ENCODE results near the gene ZNF609. TPM values are rescaled to one million over a fixed set of nuclear protein-coding genes. Genes with fewer than 3 reads are reported as not detected.

ZNF609 gene
- total and polyA plus RNA-seq, 4 donors, result 5.4 to 46.7 (median 23.6) TPM

DNA sequence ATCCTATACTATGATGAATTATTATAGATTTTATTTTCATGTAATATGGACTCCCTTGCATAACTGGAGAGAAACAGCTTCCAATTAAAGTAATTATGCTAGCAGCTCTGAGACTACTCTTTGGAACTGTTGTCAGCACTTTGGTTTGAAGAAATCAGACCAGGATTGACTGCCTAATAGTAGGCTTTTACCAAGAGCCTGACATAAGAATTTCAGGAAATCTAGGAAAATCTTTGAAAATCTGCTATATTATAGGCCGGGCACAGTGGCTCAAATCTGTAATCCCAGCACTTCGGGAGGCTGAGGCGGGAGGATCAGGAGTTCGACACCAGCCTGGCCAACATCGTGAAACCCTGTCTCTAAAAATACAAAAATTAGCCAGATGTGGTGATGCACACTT lies 62.9 kb downstream of the ZNF609 start:
- Histone ChIP-seq H3K9me3 (ENCODE audit: control insufficient read depth, low read length) (no peaks in the 10 kb centered on the region), H3K27me3 (ENCODE audit: control insufficient read depth in 1 of 2, insufficient read depth in 2 of 2, low read length in 1 of 2) (no peaks in the 10 kb centered on the region), H3K36me3 (ENCODE audit: control insufficient read depth in 1 of 2, insufficient read depth in 2 of 2, low read length in 1 of 2) (no peaks in the 10 kb centered on the region), H3K4me3 (ENCODE audit: low read length in 2 of 2) (no peak overlapping the region), H3K4me1 (ENCODE audit: control insufficient read depth in 1 of 2, insufficient read depth in 2 of 2, low read length in 2 of 2) (peaks cover 3% of the 10 kb centered on the region in 2 donors), H3K27ac (ENCODE audit: low read depth in 1 of 2, low read length in 2 of 2) (no peak overlapping the region)
- ATAC-seq (ENCODE audit: low FRiP score) (no peak), DNase-seq (no peak)
- intact Hi-C loops (cut with DNase I), result no loop called here
- 96 to 97% methylated on average over 5 of the region's 5 CpGs for WGBS, 2 donors

DNA sequence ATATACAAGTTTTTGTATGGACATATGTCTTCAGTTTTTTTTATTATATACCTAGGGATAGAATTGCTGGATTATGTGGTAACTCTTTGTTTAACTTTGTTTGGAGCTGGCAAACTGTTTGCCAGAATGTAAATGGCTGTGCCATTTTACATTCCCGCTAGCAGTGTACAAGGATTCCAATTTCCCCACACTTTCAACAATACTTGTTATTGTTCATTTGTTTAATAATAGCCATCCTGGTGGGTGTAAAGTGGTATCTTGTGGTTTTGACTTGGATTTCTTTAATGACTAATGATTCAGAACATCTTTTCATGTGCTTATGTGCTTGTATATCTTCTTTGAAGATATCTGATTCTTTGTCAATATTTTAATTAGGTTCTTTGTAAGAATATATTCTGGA lies 64.4 kb downstream of the ZNF609 start:
- Histone ChIP-seq H3K27me3 (ENCODE audit: control insufficient read depth in 1 of 2, insufficient read depth in 2 of 2, low read length in 1 of 2) (no peaks in the 10 kb centered on the region), H3K36me3 (ENCODE audit: control insufficient read depth in 1 of 2, insufficient read depth in 2 of 2, low read length in 1 of 2) (no peaks in the 10 kb centered on the region), H3K27ac (ENCODE audit: low read depth in 1 of 2, low read length in 2 of 2) (no peak overlapping the region), H3K4me3 (ENCODE audit: low read length in 2 of 2) (no peak overlapping the region), H3K4me1 (ENCODE audit: control insufficient read depth in 1 of 2, insufficient read depth in 2 of 2, low read length in 2 of 2) (peaks cover 3% of the 10 kb centered on the region in 2 donors), H3K9me3 (ENCODE audit: control insufficient read depth, low read length) (no peaks in the 10 kb centered on the region)
- DNase-seq (no peak), ATAC-seq (ENCODE audit: low FRiP score) (no peak)
- intact Hi-C loops (cut with DNase I), result no loop called here
- 89 to 99% methylated on average over 1 of the region's 1 CpG for WGBS, 2 donors

DNA sequence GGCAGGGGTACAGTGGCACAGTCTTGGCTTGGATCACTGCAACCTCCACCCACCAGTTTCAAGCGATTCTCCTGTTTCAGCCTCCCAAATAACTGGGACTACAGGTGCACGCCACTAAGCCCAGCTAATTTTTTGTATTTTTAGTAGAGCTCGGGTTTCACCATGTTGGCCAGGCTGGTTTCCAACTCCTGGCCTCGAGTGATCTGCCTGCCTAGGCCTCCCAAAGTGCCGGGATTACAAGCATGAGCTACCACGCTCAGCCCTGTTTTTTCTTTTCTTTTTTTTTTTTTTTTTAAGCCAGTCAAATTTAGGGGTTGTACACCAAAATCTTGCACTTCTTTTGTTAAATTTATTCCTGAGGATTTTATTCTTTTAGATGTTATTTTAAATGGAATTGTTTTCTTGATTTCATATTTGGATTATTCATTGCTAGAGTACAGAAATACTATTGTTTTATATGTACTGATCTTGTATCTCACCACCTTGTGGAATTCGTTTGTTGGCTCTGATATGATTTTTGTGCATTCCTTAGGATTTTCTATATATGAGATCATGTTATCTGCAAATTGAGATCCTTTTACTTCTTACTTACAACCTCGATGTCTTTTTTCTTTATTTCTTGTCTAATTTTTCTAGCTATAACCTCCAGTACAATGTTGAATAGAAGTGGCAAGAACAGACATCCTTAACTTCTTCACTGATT lies 65.6 kb downstream of the ZNF609 start:
- H3K9me3 ChIP-seq (ENCODE audit: control insufficient read depth, low read length), result no peaks in the 10 kb centered on the region
- no peak overlapping the region for H3K27ac ChIP-seq (ENCODE audit: low read depth in 1 of 2, low read length in 2 of 2)
- intact Hi-C loops (cut with DNase I), result no loop called here
- 55 to 61% methylated on average over 8 of the region's 8 CpGs for WGBS, 2 donors
- no peaks in the 10 kb centered on the region for H3K36me3 ChIP-seq (ENCODE audit: control insufficient read depth in 1 of 2, insufficient read depth in 2 of 2, low read length in 1 of 2)
- DNase-seq (no peak), ATAC-seq (ENCODE audit: low FRiP score) (no peak)
- H3K4me1 ChIP-seq (ENCODE audit: control insufficient read depth in 1 of 2, insufficient read depth in 2 of 2, low read length in 2 of 2), result peaks cover 3% of the 10 kb centered on the region in 2 donors
- no peaks in the 10 kb centered on the region for H3K27me3 ChIP-seq (ENCODE audit: control insufficient read depth in 1 of 2, insufficient read depth in 2 of 2, low read length in 1 of 2)
- no peak overlapping the region for H3K4me3 ChIP-seq (ENCODE audit: low read length in 2 of 2)

DNA sequence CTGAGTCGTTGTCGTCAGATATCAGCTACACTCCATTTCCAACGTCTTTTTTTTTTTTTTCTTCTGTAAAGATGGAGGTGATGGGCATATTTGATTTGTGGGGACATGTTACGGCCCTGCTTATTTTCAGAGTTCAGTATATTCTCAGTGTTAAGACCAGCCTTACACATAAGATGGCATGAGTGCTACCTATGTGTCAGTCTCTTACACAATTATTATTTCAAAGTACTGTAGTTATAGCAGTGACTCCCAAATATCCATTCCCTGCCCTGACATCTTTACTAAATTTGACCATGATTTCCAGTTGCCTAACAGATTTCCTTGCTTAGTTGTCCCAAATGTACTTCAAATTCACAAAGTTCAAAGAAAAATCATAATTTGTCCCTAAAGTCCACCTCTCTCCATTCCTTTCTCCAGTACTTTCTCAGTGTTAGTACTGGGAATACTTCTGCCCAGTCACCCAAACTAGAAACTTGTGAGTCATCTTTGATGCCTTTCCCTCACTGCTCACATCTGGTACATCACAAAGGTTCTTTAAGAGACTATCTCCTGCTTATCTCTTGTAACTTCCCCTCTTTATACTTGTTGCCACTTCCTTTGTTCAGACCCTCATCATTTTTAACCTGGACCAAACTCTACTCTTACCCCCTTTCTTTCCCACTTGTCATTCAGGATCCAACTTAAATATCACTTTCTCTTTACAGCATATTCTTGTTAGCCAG lies 67.0 kb downstream of the ZNF609 start:
- H3K4me3 ChIP-seq (ENCODE audit: low read length in 2 of 2), result no peak overlapping the region
- no peaks in the 10 kb centered on the region for H3K9me3 ChIP-seq (ENCODE audit: control insufficient read depth, low read length)
- no peaks in the 10 kb centered on the region for H3K36me3 ChIP-seq (ENCODE audit: control insufficient read depth in 1 of 2, insufficient read depth in 2 of 2, low read length in 1 of 2)
- H3K4me1 ChIP-seq (ENCODE audit: control insufficient read depth in 1 of 2, insufficient read depth in 2 of 2, low read length in 2 of 2), result peaks cover 0 to 3% of the 10 kb centered on the region in 2 donors
- H3K27ac ChIP-seq (ENCODE audit: low read depth in 1 of 2, low read length in 2 of 2), result no peak overlapping the region
- intact Hi-C loops (cut with DNase I), result no loop called here
- no peaks in the 10 kb centered on the region for H3K27me3 ChIP-seq (ENCODE audit: control insufficient read depth in 1 of 2, insufficient read depth in 2 of 2, low read length in 1 of 2)
- WGBS, 2 donors, result 85 to 86% methylated on average over 4 of the region's 4 CpGs
- ATAC-seq (ENCODE audit: low FRiP score) (no peak), DNase-seq (no peak)

DNA sequence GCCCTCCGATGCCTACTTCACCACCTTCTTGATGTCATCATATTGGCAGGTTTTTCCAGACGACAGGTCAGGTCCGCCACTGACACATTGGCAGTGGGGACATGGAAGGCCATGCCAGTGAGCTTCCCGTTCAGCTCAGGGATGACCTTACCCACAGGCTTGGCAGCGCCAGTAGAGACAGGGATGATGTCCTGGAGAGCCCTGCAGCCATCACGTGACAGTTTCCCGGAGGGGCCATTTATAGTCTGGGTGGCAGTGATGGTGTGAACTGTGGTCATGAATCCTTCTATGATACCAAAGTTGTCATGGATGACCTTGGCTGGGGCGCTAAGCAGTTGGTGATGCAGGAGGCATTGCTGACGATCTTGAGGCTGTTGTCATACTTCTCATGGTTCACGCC lies 68.5 kb downstream of the ZNF609 start:
- no peaks in the 10 kb centered on the region for H3K27me3 ChIP-seq (ENCODE audit: control insufficient read depth in 1 of 2, insufficient read depth in 2 of 2, low read length in 1 of 2)
- 96 to 97% methylated on average over 10 of the region's 10 CpGs for WGBS, 2 donors

DNA sequence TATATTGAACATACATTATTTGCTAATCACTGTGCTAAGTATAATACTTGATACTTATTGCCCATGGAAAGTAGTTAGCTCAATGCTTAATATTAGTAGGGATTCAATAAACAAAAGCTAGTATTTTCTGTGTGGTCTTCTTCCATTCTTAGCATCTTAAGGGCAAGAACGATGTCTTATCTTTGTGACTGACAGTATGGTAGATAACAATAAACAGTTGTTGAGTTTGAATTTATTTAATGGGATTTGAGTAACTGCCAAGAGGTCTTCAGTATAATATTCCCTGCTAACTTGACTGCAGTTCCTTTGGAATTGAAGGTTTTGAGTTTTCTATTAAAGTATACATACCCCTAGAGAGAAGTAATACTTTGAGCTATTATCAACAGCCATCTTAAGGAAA lies 70.1 kb downstream of the ZNF609 start:
- DNase-seq (no peak), ATAC-seq (ENCODE audit: low FRiP score) (no peak)
- no peaks in the 10 kb centered on the region for H3K9me3 ChIP-seq (ENCODE audit: control insufficient read depth, low read length)
- H3K4me1 ChIP-seq (ENCODE audit: control insufficient read depth in 1 of 2, insufficient read depth in 2 of 2, low read length in 2 of 2), result peaks cover 0 to 3% of the 10 kb centered on the region in 2 donors
- no peaks in the 10 kb centered on the region for H3K27me3 ChIP-seq (ENCODE audit: control insufficient read depth in 1 of 2, insufficient read depth in 2 of 2, low read length in 1 of 2)
- intact Hi-C loops (cut with DNase I), result no loop called here
- WGBS, 2 donors, result 47% methylated on average over 1 of the region's 1 CpG
- no peak overlapping the region for H3K27ac ChIP-seq (ENCODE audit: low read depth in 1 of 2, low read length in 2 of 2)
- H3K4me3 ChIP-seq (ENCODE audit: low read length in 2 of 2), result no peak overlapping the region
- H3K36me3 ChIP-seq (ENCODE audit: control insufficient read depth in 1 of 2, insufficient read depth in 2 of 2, low read length in 1 of 2), result no peaks in the 10 kb centered on the region

More for the DNA sequence above, 68.5 kb downstream of the ZNF609 start:
- intact Hi-C loops (cut with DNase I), result no loop called here
- Histone ChIP-seq H3K36me3 (ENCODE audit: control insufficient read depth in 1 of 2, insufficient read depth in 2 of 2, low read length in 1 of 2) (no peaks in the 10 kb centered on the region), H3K9me3 (ENCODE audit: control insufficient read depth, low read length) (no peaks in the 10 kb centered on the region), H3K4me1 (ENCODE audit: control insufficient read depth in 1 of 2, insufficient read depth in 2 of 2, low read length in 2 of 2) (peaks cover 0 to 3% of the 10 kb centered on the region in 2 donors), H3K27ac (ENCODE audit: low read depth in 1 of 2, low read length in 2 of 2) (no peak overlapping the region), H3K4me3 (ENCODE audit: low read length in 2 of 2) (no peak overlapping the region)
- no peak for DNase-seq
- no peak for ATAC-seq (ENCODE audit: low FRiP score)

DNA sequence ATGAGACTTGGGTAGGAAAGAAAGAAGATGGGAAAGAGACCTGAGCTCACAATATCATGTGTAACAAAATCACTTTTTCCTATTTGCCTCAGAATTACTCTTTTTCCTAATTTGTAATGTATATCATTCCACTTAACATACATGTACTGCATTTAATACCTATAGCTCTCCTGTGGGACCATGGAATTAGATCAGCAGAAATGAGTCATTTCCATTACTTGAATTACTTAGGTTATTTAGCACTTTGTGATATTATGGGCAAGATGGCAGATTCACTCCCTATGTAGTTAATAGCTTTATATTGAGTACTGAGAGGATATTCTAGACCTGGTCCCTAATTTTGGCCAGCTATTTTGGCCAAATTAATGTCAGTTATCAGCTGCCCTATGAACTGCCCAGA lies 70.5 kb downstream of the ZNF609 start:
- Histone ChIP-seq H3K27me3 (ENCODE audit: control insufficient read depth in 1 of 2, insufficient read depth in 2 of 2, low read length in 1 of 2) (no peaks in the 10 kb centered on the region), H3K4me1 (ENCODE audit: control insufficient read depth in 1 of 2, insufficient read depth in 2 of 2, low read length in 2 of 2) (peaks cover 0 to 3% of the 10 kb centered on the region in 2 donors), H3K4me3 (ENCODE audit: low read length in 2 of 2) (no peak overlapping the region), H3K36me3 (ENCODE audit: control insufficient read depth in 1 of 2, insufficient read depth in 2 of 2, low read length in 1 of 2) (no peaks in the 10 kb centered on the region), H3K27ac (ENCODE audit: low read depth in 1 of 2, low read length in 2 of 2) (no peak overlapping the region), H3K9me3 (ENCODE audit: control insufficient read depth, low read length) (no peaks in the 10 kb centered on the region)
- intact Hi-C loops (cut with DNase I), result no loop called here
- no peak for ATAC-seq (ENCODE audit: low FRiP score)
- DNase-seq, result no peak

DNA sequence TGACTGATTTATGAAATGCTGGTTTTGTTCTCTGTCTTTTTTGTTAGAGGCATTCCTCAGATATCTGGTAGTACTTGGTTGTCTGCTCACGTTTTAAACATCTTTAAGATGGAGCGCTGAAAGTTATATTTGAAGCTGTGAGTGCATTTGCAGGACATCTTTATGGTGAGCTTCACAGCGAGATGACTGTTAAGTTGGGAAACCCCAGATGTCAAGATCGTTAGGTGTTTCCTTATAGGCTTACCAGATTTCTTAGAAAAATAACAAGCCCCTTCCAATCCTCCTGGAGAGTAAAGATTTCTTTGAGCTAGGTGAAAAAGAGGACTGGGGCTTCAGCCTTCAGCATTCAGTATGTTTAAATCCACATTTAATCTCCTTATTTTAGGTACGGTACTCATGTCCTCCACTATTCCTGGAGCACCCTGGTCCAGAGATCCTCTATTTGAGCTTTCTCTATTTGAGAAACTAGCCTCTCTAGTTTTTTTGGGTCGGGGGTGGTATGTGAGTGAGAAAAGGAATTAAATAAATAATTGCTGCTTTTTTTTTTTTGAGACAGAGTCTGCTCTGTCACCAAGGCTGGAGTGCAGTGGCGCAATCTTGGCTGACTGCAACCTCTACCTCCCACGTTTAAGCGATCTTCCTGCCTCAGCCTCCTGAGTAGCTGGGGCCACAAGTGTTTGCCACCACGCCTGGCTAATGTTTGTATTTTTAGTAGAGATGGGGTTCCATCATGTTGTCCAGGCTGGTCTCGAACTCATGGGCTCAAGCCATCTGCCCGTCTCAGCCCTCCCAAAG lies 72.3 kb downstream of the ZNF609 start:
- ATAC-seq (ENCODE audit: low FRiP score) (no peak), DNase-seq (no peak)
- Histone ChIP-seq H3K4me1 (ENCODE audit: control insufficient read depth in 1 of 2, insufficient read depth in 2 of 2, low read length in 2 of 2) (peaks cover 0 to under 1% of the 10 kb centered on the region in 2 donors), H3K36me3 (ENCODE audit: control insufficient read depth in 1 of 2, insufficient read depth in 2 of 2, low read length in 1 of 2) (no peaks in the 10 kb centered on the region), H3K9me3 (ENCODE audit: control insufficient read depth, low read length) (no peaks in the 10 kb centered on the region), H3K27me3 (ENCODE audit: control insufficient read depth in 1 of 2, insufficient read depth in 2 of 2, low read length in 1 of 2) (no peaks in the 10 kb centered on the region), H3K4me3 (ENCODE audit: low read length in 2 of 2) (no peak overlapping the region), H3K27ac (ENCODE audit: low read depth in 1 of 2, low read length in 2 of 2) (no peak overlapping the region)
- WGBS, 2 donors, result 88 to 92% methylated on average over 12 of the region's 12 CpGs
- intact Hi-C loops (cut with DNase I), result no loop called here
